GM12891 (cell line): Measurements from ENCODE around the gene ETV3.

Source experiments
- POLR2A ChIP-seq: IDR thresholded peaks from 2 replicates; pipeline ENCODE4 v1.6.1; 2011; ENCODE audit warnings: low read depth, low read length, control low read depth
- POLR2AphosphoS5 ChIP-seq: IDR thresholded peaks from 2 replicates; pipeline ENCODE4 v1.6.1; 2011; ENCODE audit warnings: low read depth, low read length, control low read depth
- SPI1 ChIP-seq: IDR thresholded peaks from 2 replicates; pipeline ENCODE4 v1.6.1; 2011; ENCODE audit warnings: low read depth, low read length, control low read depth
- TAF1 ChIP-seq: IDR thresholded peaks from 2 replicates; pipeline ENCODE4 v1.6.1; 2011; ENCODE audit warnings: low read depth, low read length, control low read depth

GRCh38 chr1:157113106-157113505 lies 25.1 kb downstream of the ETV3 start:
- no peak for TF ChIP-seq SPI1
- TF ChIP-seq TAF1 = no peak
- no peak for TF ChIP-seq POLR2AphosphoS5
- TF ChIP-seq POLR2A = no peak
